Measurements from ENCODE around the gene RFTN1. TPM values are rescaled to one million over a fixed set of nuclear protein-coding genes. Genes with fewer than 3 reads are reported as not detected.

Gene RFTN1
- total and polyA plus RNA-seq, 5 donors from 2014 or later: 87.1 to 111 (median 104) TPM

DNA sequence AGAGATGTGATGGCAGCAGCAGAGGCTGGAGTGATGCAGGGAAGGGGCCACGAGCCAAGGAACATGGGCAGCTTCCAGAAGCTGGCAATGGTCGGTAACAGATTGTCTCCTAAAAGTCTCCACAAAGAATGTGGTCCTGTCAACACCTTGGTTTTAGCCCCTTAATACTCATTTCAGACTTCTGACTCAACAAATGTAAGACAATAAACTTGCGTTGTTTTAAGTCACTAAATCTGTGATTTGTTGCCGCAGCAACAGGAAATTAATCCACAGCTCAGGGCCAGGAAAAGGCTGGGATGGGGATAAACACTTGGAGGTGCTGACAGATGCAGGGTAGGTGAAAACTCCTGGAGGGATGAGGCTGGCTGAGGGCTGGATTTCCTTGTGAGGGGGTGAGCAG is 178.6 kb downstream of the RFTN1 start:
- no peak overlapping the region for H3K4me3 ChIP-seq (ENCODE audit: low read depth, low read length)
- H3K4me1 Mint-ChIP-seq: peaks cover 19 to 79% (median 55%) of the 10 kb centered on the region in 4 donors
- peak overlapping the region in 2 of 3 donors; percentile 85 to 89 for H3K27ac Mint-ChIP-seq
- H3K27ac ChIP-seq (ENCODE audit: insufficient read depth, low read length, poor library complexity, severe bottlenecking): peak overlapping the region; percentile 28
- peaks cover 0 to 14% (median 4%) of the 10 kb centered on the region in 7 donors for H3K9me3 Mint-ChIP-seq
- H3K27me3 Mint-ChIP-seq: no peaks in the 10 kb centered on the region
- no peak for DNase-seq
- peaks cover 51% of the 10 kb centered on the region for H3K36me3 ChIP-seq (ENCODE audit: control insufficient read depth, insufficient read depth, low read length)
- peaks cover 63% of the 10 kb centered on the region for H3K36me3 Mint-ChIP-seq
- ATAC-seq (ENCODE audit: low read depth in 2 of 2): no peak
- H3K4me3 Mint-ChIP-seq: peak overlapping the region in 2 of 4 donors; percentile 30 to 48
- H3K4me1 ChIP-seq (ENCODE audit: control insufficient read depth, insufficient read depth, low read length, poor library complexity, severe bottlenecking): peaks cover 22% of the 10 kb centered on the region
- peaks cover 9 to 11% of the 10 kb centered on the region in 2 experiments for H3K9me3 ChIP-seq (ENCODE audit: control insufficient read depth in 2 of 2, low read length in 2 of 2)
- no peaks in the 10 kb centered on the region for H3K27me3 ChIP-seq (ENCODE audit: control insufficient read depth, insufficient read depth, low read length)

GRCh38 chr3:16332904-16333426 is 180.5 kb downstream of the RFTN1 start:
- Histone ChIP-seq H3K4me3 (ENCODE audit: low read depth, low read length) (no peak overlapping the region), H3K27ac (ENCODE audit: insufficient read depth, low read length, poor library complexity, severe bottlenecking) (no peak overlapping the region), H3K36me3 (ENCODE audit: control insufficient read depth, insufficient read depth, low read length) (peaks cover 68% of the 10 kb centered on the region), H3K27me3 (ENCODE audit: control insufficient read depth, insufficient read depth, low read length) (no peaks in the 10 kb centered on the region), H3K4me1 (ENCODE audit: control insufficient read depth, insufficient read depth, low read length, poor library complexity, severe bottlenecking) (peaks cover 7% of the 10 kb centered on the region), H3K9me3 (ENCODE audit: control insufficient read depth in 2 of 2, low read length in 2 of 2) (peaks cover 9 to 11% of the 10 kb centered on the region in 2 experiments)
- no peaks in the 10 kb centered on the region for H3K27me3 Mint-ChIP-seq
- H3K9me3 Mint-ChIP-seq: peaks cover 0 to 14% (median 4%) of the 10 kb centered on the region in 7 donors
- H3K27ac Mint-ChIP-seq: peak overlapping the region; percentile 1 to 85 (median 48)
- no peak for DNase-seq
- peaks cover 59% of the 10 kb centered on the region for H3K36me3 Mint-ChIP-seq
- no peak overlapping the region for H3K4me3 Mint-ChIP-seq
- peaks cover 18 to 65% (median 40%) of the 10 kb centered on the region in 4 donors for H3K4me1 Mint-ChIP-seq
- ATAC-seq (ENCODE audit: low read depth in 2 of 2): no peak

GRCh38 chr3:16331319-16331883 is 182.1 kb downstream of the RFTN1 start:
- Mint-ChIP-seq H3K4me3 (no peak overlapping the region), H3K27ac (peak overlapping the region; percentile 10 to 71 (median 23)), H3K27me3 (no peaks in the 10 kb centered on the region), H3K4me1 (peaks cover 15 to 58% (median 35%) of the 10 kb centered on the region in 4 donors), H3K9me3 (peaks cover 0 to 14% (median 4%) of the 10 kb centered on the region in 7 donors), H3K36me3 (peaks cover 59% of the 10 kb centered on the region)
- no peaks in the 10 kb centered on the region for H3K4me1 ChIP-seq (ENCODE audit: control insufficient read depth, insufficient read depth, low read length, poor library complexity, severe bottlenecking)
- peaks cover 71% of the 10 kb centered on the region for H3K36me3 ChIP-seq (ENCODE audit: control insufficient read depth, insufficient read depth, low read length)
- no peaks in the 10 kb centered on the region for H3K27me3 ChIP-seq (ENCODE audit: control insufficient read depth, insufficient read depth, low read length)
- H3K9me3 ChIP-seq (ENCODE audit: control insufficient read depth in 2 of 2, low read length in 2 of 2): peaks cover 9 to 11% of the 10 kb centered on the region in 2 experiments
- ATAC-seq (ENCODE audit: low read depth in 2 of 2) (no peak), DNase-seq (no peak)
- H3K4me3 ChIP-seq (ENCODE audit: low read depth, low read length): no peak overlapping the region
- H3K27ac ChIP-seq (ENCODE audit: insufficient read depth, low read length, poor library complexity, severe bottlenecking): no peak overlapping the region

- Histone ChIP-seq H3K4me3 (ENCODE audit: low read depth, low read length) (no peak overlapping the region), H3K9me3 (ENCODE audit: control insufficient read depth in 2 of 2, low read length in 2 of 2) (peaks cover 9 to 11% of the 10 kb centered on the region in 2 experiments), H3K27me3 (ENCODE audit: control insufficient read depth, insufficient read depth, low read length) (no peaks in the 10 kb centered on the region), H3K27ac (ENCODE audit: insufficient read depth, low read length, poor library complexity, severe bottlenecking) (no peak overlapping the region), H3K36me3 (ENCODE audit: control insufficient read depth, insufficient read depth, low read length) (peaks cover 71% of the 10 kb centered on the region), H3K4me1 (ENCODE audit: control insufficient read depth, insufficient read depth, low read length, poor library complexity, severe bottlenecking) (no peaks in the 10 kb centered on the region)
- Mint-ChIP-seq H3K27ac (peak overlapping the region in 1 of 3 donors; percentile 32), H3K4me3 (no peak overlapping the region), H3K4me1 (peaks cover 15 to 50% (median 30%) of the 10 kb centered on the region in 4 donors), H3K36me3 (peaks cover 60% of the 10 kb centered on the region), H3K9me3 (peaks cover 0 to 14% (median 4%) of the 10 kb centered on the region in 7 donors), H3K27me3 (no peaks in the 10 kb centered on the region)
- DNase-seq: no peak
- ATAC-seq (ENCODE audit: low read depth in 2 of 2): no peak
Measured at GRCh38 chr3:16330351-16330750, 183.1 kb downstream of the RFTN1 start.

- peaks cover 15 to 49% (median 28%) of the 10 kb centered on the region in 4 donors for H3K4me1 Mint-ChIP-seq
- no peak overlapping the region for H3K27ac Mint-ChIP-seq
- Histone ChIP-seq H3K9me3 (ENCODE audit: control insufficient read depth in 2 of 2, low read length in 2 of 2) (peaks cover 9 to 11% of the 10 kb centered on the region in 2 experiments), H3K4me3 (ENCODE audit: low read depth, low read length) (no peak overlapping the region), H3K4me1 (ENCODE audit: control insufficient read depth, insufficient read depth, low read length, poor library complexity, severe bottlenecking) (no peaks in the 10 kb centered on the region), H3K36me3 (ENCODE audit: control insufficient read depth, insufficient read depth, low read length) (peaks cover 73% of the 10 kb centered on the region), H3K27me3 (ENCODE audit: control insufficient read depth, insufficient read depth, low read length) (no peaks in the 10 kb centered on the region), H3K27ac (ENCODE audit: insufficient read depth, low read length, poor library complexity, severe bottlenecking) (no peak overlapping the region)
- no peak for DNase-seq
- no peak for ATAC-seq (ENCODE audit: low read depth in 2 of 2)
- H3K9me3 Mint-ChIP-seq: peaks cover 0 to 14% (median 4%) of the 10 kb centered on the region in 7 donors
- H3K27me3 Mint-ChIP-seq: no peaks in the 10 kb centered on the region
- H3K4me3 Mint-ChIP-seq: no peak overlapping the region
- peaks cover 60% of the 10 kb centered on the region for H3K36me3 Mint-ChIP-seq
Measured at GRCh38 chr3:16329826-16330129, 183.7 kb downstream of the RFTN1 start.

DNA sequence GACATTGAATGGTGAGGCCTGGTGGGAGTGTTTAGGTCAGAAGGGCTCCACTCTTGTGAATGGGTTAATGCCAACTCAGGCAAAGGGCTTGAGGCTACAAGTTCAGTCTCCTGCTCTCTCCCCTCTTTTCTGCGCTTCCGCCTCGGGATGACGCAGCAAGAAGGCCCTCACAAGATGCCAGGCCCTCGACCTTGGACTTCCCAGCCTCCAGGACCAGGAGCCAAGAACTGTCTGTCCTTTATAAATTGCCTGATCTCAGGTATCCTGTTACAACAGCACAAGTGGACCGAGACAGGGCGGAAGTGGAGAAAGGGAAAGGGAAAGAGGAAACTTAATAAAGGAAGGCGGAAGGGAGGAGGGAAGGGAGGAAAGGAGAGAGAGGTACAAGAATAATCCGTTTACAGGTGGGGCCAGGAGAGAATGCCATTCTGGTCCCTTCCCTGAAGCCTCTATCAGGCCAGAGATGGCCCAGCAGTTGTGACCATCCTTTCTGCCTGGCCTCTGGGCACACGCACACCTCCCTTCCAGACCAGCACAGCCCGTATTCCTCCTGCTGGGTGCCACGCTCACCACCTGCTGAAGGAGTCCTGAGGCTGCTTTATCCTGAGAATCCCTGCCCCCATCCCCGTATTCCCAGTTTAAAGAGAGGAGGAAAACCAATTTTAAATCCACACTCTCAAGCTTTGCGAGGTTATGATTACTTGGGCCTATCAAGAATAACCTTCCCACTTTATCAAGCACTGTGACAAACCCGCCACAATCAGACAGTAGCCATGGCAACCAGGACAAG is 184.3 kb downstream of the RFTN1 start:
- H3K27me3 ChIP-seq (ENCODE audit: control insufficient read depth, insufficient read depth, low read length): no peaks in the 10 kb centered on the region
- H3K4me1 ChIP-seq (ENCODE audit: control insufficient read depth, insufficient read depth, low read length, poor library complexity, severe bottlenecking): no peaks in the 10 kb centered on the region
- DNase-seq (no peak), ATAC-seq (ENCODE audit: low read depth in 2 of 2) (no peak)
- Mint-ChIP-seq H3K4me1 (peaks cover 11 to 46% (median 25%) of the 10 kb centered on the region in 4 donors), H3K36me3 (peaks cover 57% of the 10 kb centered on the region), H3K27me3 (no peaks in the 10 kb centered on the region), H3K4me3 (no peak overlapping the region), H3K9me3 (peaks cover 0 to 14% (median 4%) of the 10 kb centered on the region in 7 donors), H3K27ac (peak overlapping the region in 2 of 3 donors; percentile 71 to 78)
- H3K36me3 ChIP-seq (ENCODE audit: control insufficient read depth, insufficient read depth, low read length): peaks cover 72% of the 10 kb centered on the region
- peaks cover 9 to 11% of the 10 kb centered on the region in 2 experiments for H3K9me3 ChIP-seq (ENCODE audit: control insufficient read depth in 2 of 2, low read length in 2 of 2)
- H3K4me3 ChIP-seq (ENCODE audit: low read depth, low read length): no peak overlapping the region
- H3K27ac ChIP-seq (ENCODE audit: insufficient read depth, low read length, poor library complexity, severe bottlenecking): no peak overlapping the region

GRCh38 chr3:16328124-16328523 is 185.4 kb downstream of the RFTN1 start:
- DNase-seq (no peak), ATAC-seq (ENCODE audit: low read depth in 2 of 2) (no peak)
- no peaks in the 10 kb centered on the region for H3K27me3 ChIP-seq (ENCODE audit: control insufficient read depth, insufficient read depth, low read length)
- peaks cover 9 to 11% of the 10 kb centered on the region in 2 experiments for H3K9me3 ChIP-seq (ENCODE audit: control insufficient read depth in 2 of 2, low read length in 2 of 2)
- H3K4me1 Mint-ChIP-seq: peaks cover 8 to 45% (median 24%) of the 10 kb centered on the region in 4 donors
- H3K36me3 ChIP-seq (ENCODE audit: control insufficient read depth, insufficient read depth, low read length): peaks cover 81% of the 10 kb centered on the region
- peaks cover 0 to 14% (median 4%) of the 10 kb centered on the region in 7 donors for H3K9me3 Mint-ChIP-seq
- no peak overlapping the region for H3K4me3 Mint-ChIP-seq
- H3K4me1 ChIP-seq (ENCODE audit: control insufficient read depth, insufficient read depth, low read length, poor library complexity, severe bottlenecking): no peaks in the 10 kb centered on the region
- H3K27me3 Mint-ChIP-seq: no peaks in the 10 kb centered on the region
- peak overlapping the region in 1 of 3 donors; percentile 58 for H3K27ac Mint-ChIP-seq
- H3K4me3 ChIP-seq (ENCODE audit: low read depth, low read length): no peak overlapping the region
- no peak overlapping the region for H3K27ac ChIP-seq (ENCODE audit: insufficient read depth, low read length, poor library complexity, severe bottlenecking)
- H3K36me3 Mint-ChIP-seq: peaks cover 60% of the 10 kb centered on the region
